Heart right ventricle (tissue), 16 donors: ENCODE results near the gene INSRR. TPM values are rescaled to one million over a fixed set of nuclear protein-coding genes. Genes with fewer than 3 reads are reported as not detected.

Experiments used
- ATAC-seq, 8 donors: fragments of 200-7000 bp; cut with Tn5 transposase; one replicate each; pipeline ENCODE4 v1.9.1; 2020; ENCODE audit warnings: mild to moderate bottlenecking in 8 of 8, moderate library complexity in 8 of 8, moderate number of reproducible peaks in 1 of 8
- DNase-seq, 2 donors: peaks; one replicate each; pipeline ENCODE4 v3.0.0-alpha.2; 2020
- H3K27ac ChIP-seq, 10 donors: fragments of 200-600 bp; sonication (generic) in 2 of 10; one replicate each; pipeline versions ENCODE4 v1.5.0 to v1.8.0; 2020 to 2022; ENCODE audit warnings: mild to moderate bottlenecking in 3 of 10
- H3K27me3 ChIP-seq, 7 donors: fragments of 200-600 bp; one replicate each; pipeline ENCODE4 v1.8.0; 2021 to 2022; ENCODE audit warnings: mild to moderate bottlenecking in 2 of 7
- H3K36me3 ChIP-seq, 9 donors: fragments of 200-600 bp; sonication (generic) in 1 of 9; one replicate each; pipeline versions ENCODE4 v1.5.0 to v1.8.0; 2020 to 2022; ENCODE audit warnings: mild to moderate bottlenecking in 2 of 9
- H3K4me1 ChIP-seq, 9 donors: fragments of 200-600 bp; sonication (generic) in 1 of 9; one replicate each; pipeline versions ENCODE4 v1.5.0 to v1.8.0; 2020 to 2022; ENCODE audit warnings: mild to moderate bottlenecking in 4 of 9
- H3K4me3 ChIP-seq, 10 donors: fragments of 200-600 bp; sonication (generic) in 2 of 10; one replicate each; pipeline versions ENCODE4 v1.5.0 to v1.8.0; 2020 to 2022; ENCODE audit warnings: mild to moderate bottlenecking in 7 of 10, moderate library complexity in 2 of 10
- H3K9me3 ChIP-seq, 11 donors: fragments of 200-600 bp in 10 of 11; sonication (generic) in 2 of 11; one replicate each; pipeline versions ENCODE4 v1.5.0 to v1.8.0; 2013 to 2022; ENCODE audit warnings: mild to moderate bottlenecking in 2 of 11, control low read depth in 1 of 11, moderate library complexity in 1 of 11
- CTCF ChIP-seq, 9 donors: fragments of 200-600 bp; sonication (generic) in 2 of 9; IDR thresholded peaks; one replicate each; pipeline versions ENCODE4 v1.5.0 to v1.8.0; 2021 to 2022; ENCODE audit warnings: antibody characterized with exemption in 9 of 9, mild to moderate bottlenecking in 5 of 9, moderate library complexity in 1 of 9
- WGBS, 2 donors: extraction: QIAGEN DNeasy Blood & Tissue Kit; methylation state at CpG; one replicate each; pipeline ENCODE4 v1.1.7; 2013; ENCODE audit warnings: inconsistent platforms in 1 of 2; 5-methylcytosine and 5-hydroxymethylcytosine counted together
- intact Hi-C, 10 donors: fragments of 100-400 bp; cut with DNase I; formaldehyde crosslinking; loops; one replicate each; pipeline versions ENCODE4 v1.11.1 to v1.14.2; 2022
- polyA plus RNA-seq, 2 donors: library from polyadenylated mRNA; stranded (reverse); fragments of 200-250 nt; gene quantifications; one replicate each; pipeline ENCODE4 v1.2.3, GENCODE V29; 2013
- total RNA-seq, 10 donors: library from RNA; stranded (reverse); fragmentation: NEBNext Ultra II Directional in 3 of 10; extraction: Animal tissue kit (Norgen Biotek cat#: 25700) in 3 of 10; gene quantifications; one replicate each; pipeline versions ENCODE4 v1.2.1 to v1.2.4, GENCODE V29; 2021 to 2023
- donor health status: Arrhythmogenic right ventricular cardiomyopathy.
- donor health status: ischemic (EF 13 %, LVEDD 7.1; RV severe dilation, severe dysfunction).
- donor health status: healthy with polysubstance abuse.
- donor health status: DM: no; HTN: yes; CAD: no.
- donor health status: DM: no; HTN: no; CAD: no.
- donor health status: ischemic (EF 25% LVEDD 6.9; RV normal size, moderate dysfunction).
- donor health status: ischemic (EF 25% LVEDD 5.7; RV mildly dilated, moderate dysfunction).
- donor health status: healthy.
- donor health status: DM: yes; HTN: yes; CAD: no.
- donor health status: Ischemic cardiomyopathy.
- donor health status: ischemic (EF 35%, LVEDD 5.7; RV mildly dilated, moderate dysfunction).
- donor health status: nonischemic (EF 11% LVEDD 7.7; RV severe dilation, severe dysfunction).
- donor health status: DM: yes; HTN: yes; CAD: no.
- donor health status: PGD.
- donor health status: ischemic (EF 29% LVEDD 5.4; RV normal size, mild dysfunction).
- donor health status: nonischemic (EF 23%, LVEDD 6.1; RV moderate dilation, normal function).

INSRR gene
- total and polyA plus RNA-seq, 12 donors = 0.01 to 0.80 (median 0.07) TPM

GRCh38 chr1:156880473-156880872, 21.6 kb upstream of the INSRR start:
- Histone ChIP-seq H3K27me3 (peaks cover 0 to 41% (median 20%) of the 10 kb centered on the region in 7 donors), H3K4me3 (no peak overlapping the region), H3K36me3 (no peaks in the 10 kb centered on the region), H3K4me1 (peaks cover 0 to 12% (median 3%) of the 10 kb centered on the region in 9 donors), H3K9me3 (no peaks in the 10 kb centered on the region), H3K27ac (no peak overlapping the region)
- no peak for TF ChIP-seq CTCF (IDR thresholded peaks at IDR 0.05)
- ATAC-seq = no peak
- intact Hi-C loops = loop anchor here in 7 of 10 donors (10.0 kb wide), 3 partner anchors 46 to 186 kb away; partner anchors contain the start of genes ISG20L2 (in 3 of the 7) and METTL25B (in 3 of the 7)
- DNase-seq = no peak
- 69 to 84% methylated on average over 5 of the region's 5 CpGs for WGBS, 2 donors

GRCh38 chr1:156879876-156880275, 21.0 kb upstream of the INSRR start:
- intact Hi-C loops = loop anchor here in 7 of 10 donors (10.0 kb wide), 3 partner anchors 45 to 185 kb away; partner anchors contain the start of genes ISG20L2 (in 3 of the 7) and METTL25B (in 3 of the 7)
- 93% methylated on average over 21 of the region's 21 CpGs for WGBS, 2 donors
- DNase-seq = no peak

GRCh38 chr1:156877433-156878170, 18.7 kb upstream of the INSRR start:
- Histone ChIP-seq H3K27me3 (peaks cover 0 to 45% (median 15%) of the 10 kb centered on the region in 7 donors), H3K4me1 (no peaks in the 10 kb centered on the region), H3K9me3 (no peaks in the 10 kb centered on the region), H3K27ac (no peak overlapping the region), H3K4me3 (no peak overlapping the region), H3K36me3 (no peaks in the 10 kb centered on the region)
- ATAC-seq (no peak), DNase-seq (no peak)
- WGBS, 2 donors = 81 to 83% methylated on average over 5 of the region's 5 CpGs
- TF ChIP-seq CTCF (IDR thresholded peaks at IDR 0.05) = no peak
- intact Hi-C loops = no loop called here

More at GRCh38 chr1:156879876-156880275, 21.0 kb upstream of the INSRR start:
- no peak overlapping the region for H3K4me3 ChIP-seq
- H3K9me3 ChIP-seq = no peaks in the 10 kb centered on the region
- peaks cover 0 to 8% (median 0%) of the 10 kb centered on the region in 9 donors for H3K4me1 ChIP-seq
- H3K36me3 ChIP-seq = no peaks in the 10 kb centered on the region
- no peak for TF ChIP-seq CTCF (IDR thresholded peaks at IDR 0.05)
- ATAC-seq = no peak
- H3K27me3 ChIP-seq = peaks cover 0 to 41% (median 20%) of the 10 kb centered on the region in 7 donors
- H3K27ac ChIP-seq = no peak overlapping the region

- H3K27me3 ChIP-seq = peaks cover 0 to 44% (median 9%) of the 10 kb centered on the region in 7 donors
- intact Hi-C loops = no loop called here
These were observed 17.4 kb upstream of the INSRR start for GRCh38 chr1:156876281-156876680.

More at GRCh38 chr1:156876281-156876680, 17.4 kb upstream of the INSRR start:
- Histone ChIP-seq H3K4me3 (no peak overlapping the region), H3K36me3 (no peaks in the 10 kb centered on the region), H3K4me1 (no peaks in the 10 kb centered on the region), H3K9me3 (no peaks in the 10 kb centered on the region), H3K27ac (no peak overlapping the region)
- WGBS, 2 donors = 35 to 50% methylated on average over 21 of the region's 21 CpGs
- DNase-seq (no peak), ATAC-seq (peak in 1 of 8 donors; percentile 42)
- TF ChIP-seq CTCF (IDR thresholded peaks at IDR 0.05) = no peak
